ENCODE results near the gene BOD1.

The BOD1 gene

DNA sequence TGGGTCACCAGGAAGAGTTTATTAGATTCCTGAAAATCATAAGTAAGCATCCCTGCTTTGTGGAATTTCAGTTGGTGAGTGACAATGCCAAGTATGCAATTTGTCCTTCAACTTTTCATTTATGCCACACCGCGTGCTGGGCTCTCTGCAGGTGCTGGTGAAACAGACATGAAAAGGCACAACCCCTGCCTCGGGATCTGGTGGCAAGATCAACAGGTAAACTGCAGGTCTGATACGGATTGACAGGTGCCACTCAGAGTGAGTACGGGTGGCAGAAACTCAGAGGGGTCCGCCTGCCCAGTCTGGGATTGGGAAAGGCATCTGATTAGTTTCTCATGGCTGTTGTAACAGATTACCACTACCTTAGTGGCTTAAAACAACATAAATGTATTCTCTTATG is 40.5 kb downstream of the BOD1 start:
- ATAC-seq (no peak), DNase-seq (no peak)
- Mint-ChIP-seq H3K27me3 (peaks cover 35% of the 10 kb centered on the region), H3K4me1 (peaks cover 12% of the 10 kb centered on the region), H3K4me3 (no peak overlapping the region), H3K27ac (no peak overlapping the region), H3K9me3 (peaks cover 8 to 10% of the 10 kb centered on the region in 2 donors)

DNA sequence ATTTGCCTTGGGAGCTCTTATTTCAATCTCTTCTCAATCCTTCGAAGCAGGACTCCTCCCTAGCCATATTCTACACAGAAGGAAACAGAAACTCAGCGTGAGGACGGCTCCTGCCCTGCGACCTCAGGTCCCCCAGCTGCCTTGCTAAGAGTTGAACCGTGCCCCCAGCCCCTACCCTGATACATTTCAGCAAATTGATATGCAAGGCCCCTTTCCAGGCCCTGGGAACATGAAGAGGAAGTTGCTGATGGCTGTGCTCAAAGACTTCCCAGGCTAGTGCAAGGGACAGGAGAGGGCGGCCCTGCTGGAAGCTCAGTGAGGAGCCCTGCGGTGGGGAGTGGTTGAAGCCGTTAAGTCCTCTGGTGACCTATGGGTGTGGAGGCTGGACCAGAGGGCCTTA is 41.5 kb downstream of the BOD1 start:
- no peak for DNase-seq
- Mint-ChIP-seq H3K27me3 (peaks cover 43% of the 10 kb centered on the region), H3K9me3 (peaks cover 8 to 10% of the 10 kb centered on the region in 2 donors), H3K4me1 (peaks cover 12% of the 10 kb centered on the region), H3K27ac (no peak overlapping the region), H3K4me3 (no peak overlapping the region)
- ATAC-seq = no peak

DNA sequence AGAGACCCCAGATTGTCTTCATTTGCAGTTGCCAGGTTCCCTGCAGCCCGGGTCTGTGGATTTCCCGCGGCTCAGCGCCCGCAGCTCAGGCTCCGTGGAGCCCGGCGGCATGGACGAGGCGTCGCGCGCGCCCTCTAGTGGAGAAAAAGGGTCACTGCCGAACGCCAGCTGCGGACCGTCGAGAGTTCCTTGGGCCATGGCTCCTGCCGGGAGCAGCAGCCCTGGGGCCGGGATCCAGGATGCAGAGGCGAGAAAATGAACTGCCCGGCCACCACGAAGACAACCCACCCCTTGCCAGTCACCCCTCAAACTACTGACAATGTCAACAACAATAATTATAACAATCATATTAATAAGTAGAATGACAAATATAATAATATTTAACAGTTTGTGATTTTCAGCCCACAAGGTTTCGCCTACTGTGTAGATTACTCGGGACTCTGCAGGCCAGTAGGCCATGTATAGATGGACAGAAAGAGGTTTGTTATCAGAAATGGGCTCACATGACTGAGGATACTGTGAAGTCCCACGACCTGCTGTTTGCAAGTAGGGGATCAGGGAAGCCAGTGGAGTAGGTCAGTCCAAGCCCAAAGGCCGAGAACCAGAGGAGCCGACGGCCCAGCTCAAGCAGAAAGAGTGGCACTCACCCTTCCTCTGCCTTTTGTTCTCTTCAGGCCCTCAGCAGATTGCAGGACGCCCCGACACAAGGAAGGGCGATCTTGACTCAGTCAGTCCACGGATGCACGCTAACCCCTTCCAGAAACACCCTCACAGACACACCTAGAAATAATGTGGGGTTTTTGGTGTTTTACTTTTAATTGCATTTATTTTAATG is 43.1 kb downstream of the BOD1 start:
- Mint-ChIP-seq H3K9me3 (peaks cover 0 to 2% of the 10 kb centered on the region in 2 donors), H3K4me3 (no peak overlapping the region), H3K27ac (peak overlapping the region in 1 of 2 donors; percentile 69), H3K27me3 (peaks cover 50% of the 10 kb centered on the region), H3K4me1 (peaks cover 12% of the 10 kb centered on the region)
- DNase-seq (peak; percentile 55 to 62), ATAC-seq (peak; percentile 77)

- Mint-ChIP-seq H3K27ac (peak overlapping the region in 1 of 2 donors; percentile 69), H3K4me1 (peaks cover 12% of the 10 kb centered on the region), H3K27me3 (peaks cover 50% of the 10 kb centered on the region), H3K9me3 (peaks cover 0 to 9% of the 10 kb centered on the region in 2 donors), H3K4me3 (no peak overlapping the region)
- ATAC-seq (no peak), DNase-seq (no peak)
Observed at GRCh38 chr5:173572431-173573125, 43.9 kb downstream of the BOD1 start.

- H3K4me3 Mint-ChIP-seq = no peak overlapping the region
- ATAC-seq (no peak), DNase-seq (no peak)
- H3K4me1 Mint-ChIP-seq = peaks cover 12% of the 10 kb centered on the region
- peaks cover 0 to 10% of the 10 kb centered on the region in 2 donors for H3K9me3 Mint-ChIP-seq
- peaks cover 49% of the 10 kb centered on the region for H3K27me3 Mint-ChIP-seq
- no peak overlapping the region for H3K27ac Mint-ChIP-seq
Observed at GRCh38 chr5:173570321-173571090, 45.9 kb downstream of the BOD1 start.

DNA sequence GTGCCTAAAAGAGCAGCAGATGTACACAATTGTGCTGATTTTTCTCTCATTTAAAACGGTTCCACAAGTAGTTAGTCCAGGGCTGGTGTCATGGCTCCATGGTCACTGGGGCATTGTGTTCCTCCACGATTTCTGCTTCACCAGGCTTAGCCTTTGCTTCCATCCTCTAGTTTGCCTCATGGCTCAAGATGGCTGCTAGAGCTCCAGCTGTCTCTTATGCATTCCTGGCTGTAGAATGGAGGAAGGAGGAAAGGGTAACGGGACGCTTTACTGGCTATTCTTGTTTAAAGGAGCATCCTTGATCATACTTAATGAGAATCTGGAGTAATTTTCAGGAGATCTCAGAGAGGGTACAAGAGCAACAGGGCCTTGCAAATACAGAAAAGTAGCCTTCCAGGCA is 47.7 kb downstream of the BOD1 start:
- DNase-seq = no peak
- Mint-ChIP-seq H3K4me3 (no peak overlapping the region), H3K9me3 (peaks cover 0 to 10% of the 10 kb centered on the region in 2 donors), H3K27me3 (peaks cover 48% of the 10 kb centered on the region), H3K27ac (no peak overlapping the region), H3K4me1 (peaks cover 12% of the 10 kb centered on the region)
- ATAC-seq = no peak

DNA sequence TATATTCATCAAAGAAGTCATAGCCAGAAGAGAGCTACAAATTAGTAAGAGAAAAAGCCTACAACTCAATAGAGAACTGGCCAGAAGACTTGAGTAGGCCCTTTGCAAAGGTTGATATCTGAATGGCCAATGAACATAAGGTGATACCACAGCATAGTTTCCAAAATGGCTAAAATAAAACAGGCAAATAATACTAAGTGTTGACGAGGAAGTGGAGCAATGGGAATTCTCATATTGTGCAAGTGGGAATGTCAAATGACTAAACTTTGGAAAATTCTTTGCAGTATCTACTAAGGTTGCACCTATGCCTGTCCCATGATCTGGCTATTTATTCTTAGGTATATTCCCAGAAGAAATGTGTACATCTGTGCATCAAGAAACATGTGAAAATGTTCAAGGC is 48.3 kb downstream of the BOD1 start:
- no peak for DNase-seq
- peaks cover under 1 to 10% of the 10 kb centered on the region in 2 donors for H3K9me3 Mint-ChIP-seq
- H3K4me1 Mint-ChIP-seq = peaks cover 9% of the 10 kb centered on the region
- no peak overlapping the region for H3K4me3 Mint-ChIP-seq
- no peak overlapping the region for H3K27ac Mint-ChIP-seq
- peaks cover 44% of the 10 kb centered on the region for H3K27me3 Mint-ChIP-seq
- ATAC-seq = no peak

GRCh38 chr5:173567548-173567947 is 48.9 kb downstream of the BOD1 start:
- Mint-ChIP-seq H3K4me1 (peaks cover 3% of the 10 kb centered on the region), H3K9me3 (peaks cover 5 to 16% of the 10 kb centered on the region in 2 donors), H3K27ac (no peak overlapping the region), H3K4me3 (no peak overlapping the region), H3K27me3 (peaks cover 44% of the 10 kb centered on the region)
- DNase-seq = no peak
- ATAC-seq = no peak

DNA sequence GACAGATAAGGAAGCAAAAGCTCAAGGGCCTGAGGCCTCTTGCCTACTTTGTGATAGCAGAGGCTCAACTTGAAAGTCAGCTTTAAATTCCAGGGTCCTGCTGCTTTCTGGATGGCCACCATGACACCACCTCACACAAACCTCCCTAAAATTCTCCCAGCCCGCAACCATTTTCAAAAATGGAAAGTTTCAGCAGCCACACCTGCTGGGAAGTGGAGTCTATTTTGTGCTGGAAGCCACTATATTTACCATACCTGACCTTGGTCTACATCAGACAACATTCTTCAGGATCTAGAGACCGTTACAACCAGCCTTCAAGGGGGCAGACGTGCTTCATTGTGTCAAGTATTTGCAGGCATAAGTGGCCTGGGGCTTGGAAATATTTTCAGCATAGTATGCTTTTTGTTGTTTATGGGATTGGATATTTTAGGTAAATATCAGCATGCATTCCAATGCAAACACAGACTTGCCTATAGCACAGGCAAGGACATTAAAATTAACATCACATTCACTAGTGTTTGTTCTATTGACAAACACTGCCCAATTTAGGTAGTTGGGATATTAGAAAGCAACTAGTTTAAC is 50.9 kb downstream of the BOD1 start:
- no peak overlapping the region for H3K27ac Mint-ChIP-seq
- DNase-seq (no peak), ATAC-seq (no peak)
- H3K9me3 Mint-ChIP-seq = peaks cover 21 to 33% of the 10 kb centered on the region in 2 donors
- H3K27me3 Mint-ChIP-seq = peaks cover 29% of the 10 kb centered on the region
- no peak overlapping the region for H3K4me3 Mint-ChIP-seq
- H3K4me1 Mint-ChIP-seq = no peaks in the 10 kb centered on the region

DNA sequence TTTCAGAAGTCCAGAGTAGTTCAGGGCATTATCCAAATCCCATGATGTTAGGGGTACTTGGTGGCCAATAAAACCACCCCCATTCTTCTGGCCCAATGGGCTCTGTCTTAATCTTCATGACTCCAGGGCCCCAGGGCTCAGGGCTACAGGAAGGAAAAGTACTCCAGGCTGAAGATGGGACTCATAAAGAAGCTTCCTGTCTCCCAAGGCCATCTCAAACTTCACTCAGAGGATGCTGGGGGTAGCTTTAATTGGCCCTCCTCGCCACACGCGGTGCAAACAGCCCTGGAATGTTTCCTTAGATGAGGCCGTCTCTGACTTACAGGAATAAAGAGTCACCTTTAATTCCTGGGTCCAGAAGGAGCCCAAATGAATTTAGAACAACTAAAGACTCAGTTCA is 52.3 kb downstream of the BOD1 start:
- Mint-ChIP-seq H3K4me1 (no peaks in the 10 kb centered on the region), H3K9me3 (peaks cover 30 to 46% of the 10 kb centered on the region in 2 donors), H3K4me3 (no peak overlapping the region), H3K27ac (no peak overlapping the region), H3K27me3 (peaks cover 19% of the 10 kb centered on the region)
- no peak for ATAC-seq
- no peak for DNase-seq

- no peak overlapping the region for H3K27ac Mint-ChIP-seq
- peaks cover 30 to 44% of the 10 kb centered on the region in 2 donors for H3K9me3 Mint-ChIP-seq
- H3K4me1 Mint-ChIP-seq = no peaks in the 10 kb centered on the region
- DNase-seq = no peak
- no peak overlapping the region for H3K4me3 Mint-ChIP-seq
- peaks cover 19% of the 10 kb centered on the region for H3K27me3 Mint-ChIP-seq
- ATAC-seq = no peak
Observed at GRCh38 chr5:173563246-173563645, 53.2 kb downstream of the BOD1 start.

GRCh38 chr5:173562451-173562850 is 54.0 kb downstream of the BOD1 start:
- no peaks in the 10 kb centered on the region for H3K4me1 Mint-ChIP-seq
- no peak for ATAC-seq
- peaks cover 19% of the 10 kb centered on the region for H3K27me3 Mint-ChIP-seq
- DNase-seq = no peak
- H3K27ac Mint-ChIP-seq = no peak overlapping the region
- peaks cover 30 to 37% of the 10 kb centered on the region in 2 donors for H3K9me3 Mint-ChIP-seq
- H3K4me3 Mint-ChIP-seq = no peak overlapping the region
